HFF-Myc (cell line): ENCODE results near the gene VLDLR.

Experiments used
- DNase-seq: peaks from one replicate; pipeline ENCODE4 v3.0.0-alpha.2; 2011; ENCODE audit warnings: low read depth; ENCODE audit errors: extremely low read depth
- H3K4me3 ChIP-seq: replicated peaks from 2 replicates; pipeline ENCODE4 v1.5.1; 2011; ENCODE audit warnings: low read depth, mild to moderate bottlenecking, control low read depth, low read length
- CTCF ChIP-seq: IDR thresholded peaks from 2 replicates; pipeline ENCODE4 v1.5.1; 2012; ENCODE audit warnings: mild to moderate bottlenecking, low read depth, low read length, control low read depth; ENCODE audit errors: missing control alignments

VLDLR gene

DNA sequence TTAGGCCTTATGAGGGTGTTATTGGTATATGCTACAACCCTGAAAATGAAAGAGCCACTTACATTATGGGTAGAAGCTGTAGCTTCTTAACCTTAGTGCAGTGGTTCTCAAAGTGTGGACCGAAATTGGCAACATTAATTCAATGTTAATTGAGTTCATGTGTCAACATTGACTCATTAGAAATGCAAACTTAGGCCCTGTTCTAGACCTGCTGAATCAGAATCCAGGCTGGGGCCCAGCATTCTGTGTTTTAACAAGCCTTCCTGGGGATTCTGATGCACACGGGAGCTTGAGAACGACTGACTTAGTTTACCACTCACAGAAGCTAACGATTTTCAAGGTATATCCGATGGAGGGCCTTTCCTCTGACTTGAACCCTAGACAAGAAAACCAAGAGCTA, 7.3 kb downstream of the VLDLR start:
- TF ChIP-seq CTCF = no peak
- H3K4me3 ChIP-seq = no peak overlapping the region
- DNase-seq = no peak

GRCh38 chr9:2630158-2630557, 8.6 kb downstream of the VLDLR start:
- TF ChIP-seq CTCF = no peak
- no peak overlapping the region for H3K4me3 ChIP-seq
- no peak for DNase-seq

DNA sequence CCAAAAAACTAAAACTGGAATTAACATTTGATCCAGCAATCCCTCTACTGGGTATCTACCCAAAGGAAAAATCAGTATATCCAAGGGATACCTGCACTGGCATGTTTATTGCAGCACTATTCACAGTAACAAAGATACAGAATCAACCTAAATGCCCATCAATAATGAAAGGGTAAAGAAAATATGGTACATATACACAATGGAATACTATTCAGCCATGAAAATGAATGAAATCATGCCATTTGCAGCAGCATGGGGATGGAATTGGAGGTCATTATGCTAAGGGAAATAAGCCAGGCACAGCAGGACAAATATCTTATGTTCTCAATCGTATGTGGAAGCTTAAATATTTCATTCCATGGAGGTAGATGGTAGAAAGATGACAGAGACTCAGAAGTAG, 9.7 kb downstream of the VLDLR start:
- TF ChIP-seq CTCF = no peak
- H3K4me3 ChIP-seq = no peak overlapping the region
- DNase-seq = no peak

- H3K4me3 ChIP-seq = no peak overlapping the region
- no peak for TF ChIP-seq CTCF
- DNase-seq = no peak
Observed at GRCh38 chr9:2634153-2634552, 12.6 kb downstream of the VLDLR start.

- no peak overlapping the region for H3K4me3 ChIP-seq
- DNase-seq = no peak
- TF ChIP-seq CTCF = no peak
Observed at GRCh38 chr9:2634818-2635217, 13.2 kb downstream of the VLDLR start.

DNA sequence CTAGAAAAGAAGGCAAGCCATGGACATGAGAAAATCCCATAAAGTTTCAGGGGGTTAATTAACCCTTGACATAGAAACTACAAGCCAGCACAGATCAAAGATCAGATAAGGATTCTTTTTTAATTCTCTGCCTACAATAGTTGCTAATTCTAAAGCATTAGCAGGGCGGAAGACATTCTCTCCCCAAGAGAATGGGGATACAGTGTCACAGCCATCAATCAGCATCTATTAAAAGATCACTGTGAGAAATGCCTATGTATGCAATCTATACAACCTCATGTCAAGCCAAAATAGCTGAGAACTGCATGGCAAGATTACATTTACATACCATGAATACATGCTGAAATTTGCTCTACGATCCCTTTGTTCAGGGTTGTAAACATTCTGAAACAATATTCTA, 14.3 kb downstream of the VLDLR start:
- no peak overlapping the region for H3K4me3 ChIP-seq
- TF ChIP-seq CTCF = no peak
- no peak for DNase-seq

DNA sequence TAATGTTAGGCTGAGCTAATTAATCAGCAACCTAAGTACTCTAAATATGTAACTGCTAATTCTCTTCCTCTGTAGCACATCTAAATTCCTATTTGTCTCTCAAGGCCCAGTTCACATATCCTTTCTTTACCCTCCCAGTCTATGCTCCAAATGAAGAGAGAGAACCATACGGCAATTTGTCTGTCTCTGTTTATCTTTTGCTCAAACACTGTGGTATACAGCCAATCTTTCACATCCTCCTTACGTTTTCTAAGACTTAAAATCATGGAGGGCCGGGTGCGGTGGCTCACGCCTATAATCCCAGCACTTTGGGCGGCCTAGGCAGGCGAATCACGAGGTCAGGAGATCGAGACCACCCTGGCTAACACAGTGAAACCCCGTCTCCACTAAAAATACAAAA, 15.8 kb downstream of the VLDLR start:
- TF ChIP-seq CTCF = no peak
- no peak for DNase-seq
- H3K4me3 ChIP-seq = no peak overlapping the region
